GM20000 (cell line): ENCODE results near the gene BCL2L13.

Experiments used
- DNase-seq: peaks from one replicate; pipeline ENCODE4 v3.0.0; 2012; ENCODE audit warnings: low spot score
- TF ChIP-seq, protein P1 (sequence below): IDR thresholded peaks from 2 replicates; pipeline ENCODE4 v1.5.1; 2012; ENCODE audit warnings: mild to moderate bottlenecking, control low read depth; ENCODE audit errors: extremely low read depth, missing control alignments

The BCL2L13 gene

DNA sequence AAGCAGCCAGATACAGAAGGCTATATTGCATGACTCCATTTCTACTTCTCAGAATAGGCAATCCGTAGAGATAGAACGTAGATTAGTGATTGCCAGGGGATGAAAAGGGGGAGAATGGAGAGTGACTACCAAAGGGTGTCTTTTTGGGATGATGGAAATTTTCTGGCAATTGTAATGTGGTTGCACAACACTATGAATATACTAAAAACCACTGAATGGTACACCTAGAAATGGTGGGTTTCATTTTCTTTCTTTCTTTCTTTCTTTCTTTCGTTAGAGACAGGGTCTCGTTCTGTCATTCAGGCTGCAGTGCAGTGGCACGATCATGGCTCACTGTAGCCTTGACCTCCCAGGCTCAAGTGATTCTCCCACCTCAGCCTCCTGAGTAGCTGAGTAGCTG, 81.4 kb downstream of the BCL2L13 start:
- no peak for DNase-seq
- TF ChIP-seq, protein P1, sequence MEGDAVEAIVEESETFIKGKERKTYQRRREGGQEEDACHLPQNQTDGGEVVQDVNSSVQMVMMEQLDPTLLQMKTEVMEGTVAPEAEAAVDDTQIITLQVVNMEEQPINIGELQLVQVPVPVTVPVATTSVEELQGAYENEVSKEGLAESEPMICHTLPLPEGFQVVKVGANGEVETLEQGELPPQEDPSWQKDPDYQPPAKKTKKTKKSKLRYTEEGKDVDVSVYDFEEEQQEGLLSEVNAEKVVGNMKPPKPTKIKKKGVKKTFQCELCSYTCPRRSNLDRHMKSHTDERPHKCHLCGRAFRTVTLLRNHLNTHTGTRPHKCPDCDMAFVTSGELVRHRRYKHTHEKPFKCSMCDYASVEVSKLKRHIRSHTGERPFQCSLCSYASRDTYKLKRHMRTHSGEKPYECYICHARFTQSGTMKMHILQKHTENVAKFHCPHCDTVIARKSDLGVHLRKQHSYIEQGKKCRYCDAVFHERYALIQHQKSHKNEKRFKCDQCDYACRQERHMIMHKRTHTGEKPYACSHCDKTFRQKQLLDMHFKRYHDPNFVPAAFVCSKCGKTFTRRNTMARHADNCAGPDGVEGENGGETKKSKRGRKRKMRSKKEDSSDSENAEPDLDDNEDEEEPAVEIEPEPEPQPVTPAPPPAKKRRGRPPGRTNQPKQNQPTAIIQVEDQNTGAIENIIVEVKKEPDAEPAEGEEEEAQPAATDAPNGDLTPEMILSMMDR = no peak

DNA sequence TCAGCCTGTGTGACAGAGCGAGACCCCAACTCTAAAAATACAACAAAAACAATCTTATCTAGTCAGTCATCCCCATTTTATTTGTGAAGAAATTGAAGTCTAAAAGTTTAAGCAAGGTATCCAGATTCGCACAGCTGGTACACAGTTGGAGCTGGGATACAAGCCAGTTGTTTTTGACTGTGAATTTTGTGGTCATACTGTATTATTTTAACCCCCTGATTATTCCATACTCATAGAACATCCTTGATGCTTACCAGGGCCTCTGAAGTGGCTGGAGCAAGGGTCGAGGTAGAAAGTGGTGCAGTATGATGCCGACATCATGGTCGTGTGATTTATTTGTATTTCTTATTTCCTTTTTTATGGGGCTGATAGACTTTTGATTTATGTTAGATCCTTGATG, 85.7 kb downstream of the BCL2L13 start:
- TF ChIP-seq, protein P1 = no peak
- DNase-seq = no peak

DNA sequence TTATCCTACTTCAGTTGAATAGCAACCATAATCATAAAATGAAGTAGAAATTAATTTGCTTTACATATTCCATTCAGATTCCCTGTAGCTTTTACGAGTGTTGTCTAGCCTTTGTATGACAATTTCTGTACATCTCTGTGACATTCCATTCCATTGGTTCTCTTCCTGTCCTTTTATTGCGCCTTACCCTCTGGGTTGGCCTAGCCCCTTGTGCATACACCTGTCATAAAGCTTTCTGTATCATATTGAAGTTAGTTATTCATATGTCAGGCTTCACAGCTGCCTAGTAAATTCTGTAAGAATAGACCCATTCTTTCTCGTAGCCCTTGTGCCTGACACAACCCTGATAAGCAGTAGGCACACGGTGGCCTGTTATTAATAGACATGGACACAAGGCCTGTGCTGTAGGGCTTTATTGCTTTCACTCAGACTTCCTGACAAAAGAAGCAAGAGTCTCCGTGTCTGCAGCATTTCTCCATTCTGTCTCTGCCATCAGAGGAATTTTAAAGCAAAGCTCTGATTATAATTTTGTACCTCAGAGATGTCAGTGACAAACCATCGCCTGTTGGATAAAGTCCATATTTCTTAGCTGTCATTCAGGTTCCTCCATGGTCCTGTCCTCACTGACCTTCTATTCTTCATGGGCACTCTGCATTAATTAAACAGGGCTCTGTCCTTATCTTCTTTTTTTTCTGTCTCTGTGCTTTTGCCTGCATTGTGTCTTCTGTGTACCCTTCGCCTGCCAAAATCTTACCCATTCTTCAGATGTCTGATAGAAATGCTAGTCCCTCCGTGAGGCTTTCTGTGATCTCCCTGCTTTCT, 86.3 kb downstream of the BCL2L13 start:
- DNase-seq = no peak
- TF ChIP-seq, protein P1 = no peak

DNA sequence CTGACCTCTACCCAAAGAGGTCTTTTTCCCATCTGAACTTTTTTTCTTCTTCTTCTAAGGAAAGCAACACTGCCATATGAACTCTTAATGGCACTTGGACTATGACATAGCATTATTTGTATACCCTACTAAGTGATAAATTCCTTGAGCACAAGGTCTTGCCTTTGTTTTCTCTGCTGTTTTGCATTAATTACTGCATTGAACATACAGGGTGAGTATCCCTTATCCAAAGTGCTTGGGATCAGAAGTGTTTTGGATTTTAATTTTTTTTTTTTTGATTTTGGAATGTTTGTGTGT, 86.9 kb downstream of the BCL2L13 start:
- TF ChIP-seq, protein P1 = no peak
- DNase-seq = no peak

DNA sequence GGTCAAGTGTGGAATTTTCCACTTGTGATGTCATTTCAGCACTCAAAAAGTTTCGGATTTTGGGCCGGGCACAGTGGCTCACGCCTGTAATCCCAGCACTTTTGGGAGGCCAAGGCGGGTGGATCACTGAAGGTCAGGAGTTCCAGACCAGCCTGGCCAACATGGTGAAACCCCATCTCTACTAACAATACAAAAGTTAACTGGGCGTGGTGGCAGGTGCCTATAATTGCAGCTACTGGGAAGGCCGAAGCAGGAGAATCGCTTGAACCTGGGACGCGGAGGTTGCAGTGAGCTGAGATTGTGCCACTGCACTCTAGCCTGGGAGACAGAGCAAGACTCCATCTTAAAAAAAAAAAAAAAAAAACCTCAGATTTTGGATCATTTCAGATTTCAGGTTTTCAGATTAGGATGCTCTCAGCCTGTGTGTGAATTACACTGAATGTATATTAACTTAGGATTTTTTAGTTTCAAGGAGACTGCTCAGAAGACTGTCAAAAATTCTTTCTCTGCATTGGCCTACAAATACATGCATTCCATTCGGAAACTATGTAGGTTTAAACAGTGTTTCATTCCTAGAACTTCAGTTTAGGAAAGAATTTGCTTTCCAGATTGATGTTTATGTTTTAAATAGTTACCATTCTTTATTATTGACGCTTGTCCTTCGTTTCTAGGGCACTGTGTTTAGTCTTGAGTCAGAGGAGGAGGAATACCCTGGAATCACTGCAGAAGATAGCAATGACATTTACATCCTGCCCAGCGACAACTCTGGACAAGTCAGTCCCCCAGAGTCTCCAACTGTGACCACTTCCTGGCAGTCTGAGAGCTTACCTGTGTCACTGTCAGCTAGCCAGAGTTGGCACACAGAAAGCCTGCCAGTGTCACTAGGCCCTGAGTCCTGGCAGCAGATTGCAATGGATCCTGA, 87.7 kb downstream of the BCL2L13 start:
- no peak for DNase-seq

DNA sequence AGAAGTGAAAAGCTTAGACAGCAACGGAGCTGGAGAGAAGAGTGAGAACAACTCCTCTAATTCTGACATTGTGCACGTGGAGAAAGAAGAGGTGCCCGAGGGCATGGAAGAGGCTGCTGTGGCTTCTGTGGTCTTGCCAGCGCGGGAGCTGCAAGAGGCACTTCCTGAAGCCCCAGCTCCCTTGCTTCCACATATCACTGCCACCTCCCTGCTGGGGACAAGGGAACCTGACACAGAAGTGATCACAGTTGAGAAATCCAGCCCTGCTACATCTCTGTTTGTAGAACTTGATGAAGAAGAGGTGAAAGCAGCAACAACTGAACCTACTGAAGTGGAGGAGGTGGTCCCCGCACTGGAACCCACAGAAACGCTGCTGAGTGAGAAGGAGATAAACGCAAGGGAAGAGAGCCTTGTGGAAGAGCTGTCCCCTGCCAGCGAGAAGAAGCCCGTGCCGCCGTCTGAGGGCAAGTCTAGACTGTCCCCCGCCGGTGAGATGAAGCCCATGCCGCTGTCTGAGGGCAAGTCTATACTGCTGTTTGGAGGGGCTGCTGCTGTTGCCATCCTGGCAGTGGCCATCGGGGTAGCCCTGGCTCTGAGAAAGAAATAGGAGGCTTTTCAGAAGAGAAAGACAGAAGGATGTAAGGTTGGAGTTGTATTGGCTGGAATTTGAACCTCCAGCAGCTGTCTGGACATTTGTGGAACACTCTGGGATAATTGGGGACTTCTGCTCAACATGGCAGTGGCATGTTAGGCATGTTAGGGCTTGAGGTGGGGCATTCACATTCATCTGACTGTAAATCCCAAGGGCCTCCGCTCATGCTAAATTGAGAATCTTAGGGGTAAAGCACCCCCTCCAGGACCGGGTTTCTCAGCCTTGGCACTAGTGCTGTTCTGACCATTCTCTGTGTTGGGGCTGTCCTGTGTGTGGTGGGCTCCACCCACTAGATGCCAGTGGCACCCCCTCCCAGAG, 88.7 kb downstream of the BCL2L13 start:
- DNase-seq = no peak
- TF ChIP-seq, protein P1 = no peak

More for the DNA sequence above, 87.7 kb downstream of the BCL2L13 start:
- TF ChIP-seq, protein P1 = no peak
